GM21576 (cell line): ENCODE data around the gene ST3GAL6.

ENCODE experiments used
- ATAC-seq: cut with Tn5 transposase; IDR thresholded peaks from one replicate; pipeline ENCODE4 v1.9.1; 2021; ENCODE audit warnings: mild to moderate bottlenecking, moderate library complexity; ENCODE audit not compliant: unreplicated experiment

The ST3GAL6 gene

DNA sequence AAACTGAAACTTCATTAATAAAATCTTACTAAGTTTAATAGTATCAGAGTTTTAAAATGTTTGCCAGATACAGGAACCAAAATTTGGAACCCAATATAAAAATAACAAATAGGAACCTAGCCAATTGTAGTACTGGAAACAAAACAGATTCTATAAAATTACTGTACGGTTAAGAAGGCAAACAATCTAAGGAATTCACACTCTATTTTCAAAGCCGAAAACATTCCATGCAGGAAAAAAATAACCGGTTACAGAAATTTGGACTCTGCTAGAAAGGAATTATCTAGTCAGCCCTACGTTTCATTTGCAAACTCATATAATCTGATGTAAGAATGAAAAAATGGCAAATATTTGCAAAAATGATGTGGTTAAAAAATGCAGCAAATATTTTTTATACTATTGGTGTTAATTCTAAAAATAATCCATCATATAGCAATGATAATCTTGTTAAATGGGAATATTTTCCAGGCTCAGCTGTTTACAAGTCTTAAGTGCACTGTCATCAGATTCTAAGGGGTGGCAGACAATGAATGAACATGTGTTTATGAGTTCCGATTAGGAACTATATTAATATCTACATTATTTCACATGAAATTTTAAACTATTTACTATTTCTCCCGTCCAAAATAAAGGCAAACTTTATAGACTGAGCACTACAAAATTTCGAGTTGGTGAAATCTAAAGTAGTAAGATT, 80.3 kb downstream of the ST3GAL6 start:
- no peak for ATAC-seq
